H1 (cell line): ENCODE data around the gene RAD51B. TPM values are rescaled to one million over a fixed set of nuclear protein-coding genes. Genes with fewer than 3 reads are reported as not detected.

Experiments used
- CTCF ChIA-PET: fragments of 300-600 bp; sonication (Branson Sonifier 250); formaldehyde crosslinking; loops from one replicate; lab custom pipeline; 2021; ENCODE audit not compliant: partially characterized antibody; lab: Charles Lee
- POLR2A ChIA-PET: fragments of 300-600 bp; sonication (Branson Sonifier 250); formaldehyde crosslinking; loops from one replicate; lab custom pipeline; 2021; ENCODE audit warnings: inconsistent platforms; ENCODE audit not compliant: partially characterized antibody; lab: Charles Lee
- DNase-seq, 2 experiments: peaks; one replicate each; pipeline versions ENCODE4 v3.0.0 to v3.0.0-alpha.2; 2010 to 2022; ENCODE audit warnings: low spot score in 2 of 2, low read depth in 1 of 2, mixed read lengths in 1 of 2
- FAIRE-seq: peaks from 2 replicates; lab custom pipeline; 2011; peaks lifted over from hg19 to GRCh38; lab: Jason Lieb, UNC
- H2AFZ ChIP-seq: 2 replicates; pipeline ENCODE4 v1.8.1; 2012; ENCODE audit warnings: low read length, inconsistent platforms
- H2AK5ac ChIP-seq: 2 replicates; pipeline ENCODE4 v1.6.1; 2013; ENCODE audit warnings: low read depth, low read length
- H2BK120ac ChIP-seq: replicated peaks from 2 replicates; pipeline ENCODE3; 2013; ENCODE audit warnings: low read depth, low read length, inconsistent platforms
- H2BK12ac ChIP-seq: 2 replicates; pipeline ENCODE4 v1.6.1; 2013; ENCODE audit warnings: low read depth, low read length
- H2BK15ac ChIP-seq: 2 replicates; pipeline ENCODE4 v1.6.1; 2013; ENCODE audit warnings: low read length
- H2BK20ac ChIP-seq: 2 replicates; pipeline ENCODE4 v1.6.1; 2013; ENCODE audit warnings: low read length
- H2BK5ac ChIP-seq: 2 replicates; pipeline ENCODE4 v1.6.1; 2013; ENCODE audit warnings: low read depth, low read length
- H3K14ac ChIP-seq: 2 replicates; pipeline ENCODE4 v1.6.1; 2013; ENCODE audit warnings: inconsistent platforms; ENCODE audit not compliant: insufficient read length
- H3K18ac ChIP-seq: 2 replicates; pipeline ENCODE4 v1.6.1; 2013; ENCODE audit warnings: low read length; ENCODE audit errors: extremely low read depth
- H3K23ac ChIP-seq: 2 replicates; pipeline ENCODE4 v1.6.1; 2013; ENCODE audit warnings: inconsistent platforms; ENCODE audit not compliant: insufficient read length
- H3K23me2 ChIP-seq: 2 replicates; pipeline ENCODE4 v1.6.1; 2013; ENCODE audit warnings: low read depth, low read length
- H3K27ac ChIP-seq: 2 replicates; pipeline ENCODE4 v1.6.1; 2011; ENCODE audit warnings: low read depth, low read length, inconsistent platforms
- H3K27me3 ChIP-seq, 4 experiments: replicated peaks in 1 of 4; 1 replicate in 1 of 4; 2 replicates in 3 of 4; pipeline versions ENCODE4 v1.6.1 to v1.8.1; 2011 to 2013; ENCODE audit warnings: low read length in 3 of 4, mild to moderate bottlenecking in 3 of 4, inconsistent platforms in 2 of 4, mixed read lengths in 2 of 4, moderate library complexity in 1 of 4; ENCODE audit not compliant: control insufficient read depth in 3 of 4, insufficient read depth in 3 of 4; ENCODE audit errors: extremely low read depth in 1 of 4
- H3K36me3 ChIP-seq, 4 experiments: 2 replicates each; pipeline versions ENCODE4 v1.6.1 to v1.8.1; 2011 to 2013; ENCODE audit warnings: mild to moderate bottlenecking in 4 of 4, low read length in 3 of 4, moderate library complexity in 2 of 4, control low read depth in 1 of 4, inconsistent platforms in 1 of 4; ENCODE audit not compliant: insufficient read depth in 4 of 4, control insufficient read depth in 2 of 4
- H3K4ac ChIP-seq: replicated peaks from 2 replicates; pipeline ENCODE3; 2013; ENCODE audit warnings: low read length, low read depth, mixed read lengths, inconsistent platforms; ENCODE audit not compliant: insufficient read length
- H3K4me1 ChIP-seq, 4 experiments: replicated peaks in 1 of 4; 1 replicate in 1 of 4; 2 replicates in 3 of 4; pipeline versions ENCODE4 v1.6.1 to v1.8.1; 2011 to 2013; ENCODE audit warnings: low read length in 3 of 4, inconsistent platforms in 2 of 4, mixed read lengths in 1 of 4; ENCODE audit not compliant: insufficient read depth in 4 of 4, control insufficient read depth in 3 of 4
- H3K4me2 ChIP-seq, 2 experiments: 2 replicates each; pipeline versions ENCODE4 v1.6.1 to v1.8.1; 2011 to 2013; ENCODE audit warnings: low read depth in 2 of 2, low read length in 2 of 2, control low read depth in 1 of 2, inconsistent platforms in 1 of 2, mild to moderate bottlenecking in 1 of 2; ENCODE audit not compliant: insufficient read depth in 1 of 2
- H3K4me3 ChIP-seq, 4 experiments: fragments of 200-600, 300-600 bp in 1 of 4; sonication (generic), shearing (Covaris generic), sonication (Bioruptor Twin) in 1 of 4; 2 replicates each; pipeline versions ENCODE4 v1.5.1 to v1.8.1; 2011 to 2016; ENCODE audit warnings: low read length in 4 of 4, low read depth in 3 of 4, control low read depth in 2 of 4, inconsistent platforms in 2 of 4, mild to moderate bottlenecking in 2 of 4, mixed read lengths in 1 of 4, moderate library complexity in 1 of 4; ENCODE audit not compliant: insufficient read depth in 2 of 4; ENCODE audit errors: extremely low read depth in 1 of 4
- H3K56ac ChIP-seq: replicated peaks from 2 replicates; pipeline ENCODE3; 2013; ENCODE audit warnings: low read depth, mild to moderate bottlenecking, mixed read lengths, low read length, inconsistent platforms; ENCODE audit not compliant: insufficient read length
- H3K79me1 ChIP-seq: 2 replicates; pipeline ENCODE4 v1.6.1; 2013; ENCODE audit warnings: low read depth, low read length, control low read depth
- H3K79me2 ChIP-seq, 2 experiments: 2 replicates each; pipeline versions ENCODE4 v1.6.1 to v1.8.1; 2012 to 2013; ENCODE audit warnings: low read length in 2 of 2, mild to moderate bottlenecking in 2 of 2, inconsistent platforms in 1 of 2; ENCODE audit not compliant: insufficient read depth in 2 of 2, control insufficient read depth in 1 of 2
- H3K9ac ChIP-seq, 4 experiments: replicated peaks in 1 of 4; 1 replicate in 1 of 4; 2 replicates in 3 of 4; pipeline versions ENCODE4 v1.6.1 to v1.8.1; 2011 to 2013; ENCODE audit warnings: low read depth in 3 of 4, low read length in 3 of 4, control low read depth in 2 of 4, mild to moderate bottlenecking in 2 of 4, moderate library complexity in 2 of 4, inconsistent platforms in 1 of 4; ENCODE audit errors: extremely low read depth in 1 of 4
- H3K9me3 ChIP-seq, 2 experiments: 2 replicates each; pipeline versions ENCODE4 v1.6.1 to v1.8.1; 2012 to 2013; ENCODE audit warnings: mild to moderate bottlenecking in 2 of 2, moderate library complexity in 2 of 2, control low read depth in 1 of 2, inconsistent platforms in 1 of 2, low read depth in 1 of 2, low read length in 1 of 2, mixed read lengths in 1 of 2; ENCODE audit not compliant: insufficient read depth in 2 of 2
- H4K20me1 ChIP-seq, 2 experiments: replicated peaks in 1 of 2; 2 replicates each; pipeline versions ENCODE3 to v1.8.1; 2011 to 2013; ENCODE audit warnings: inconsistent platforms in 2 of 2, low read length in 2 of 2, mild to moderate bottlenecking in 1 of 2; ENCODE audit not compliant: insufficient read depth in 2 of 2, control insufficient read depth in 1 of 2
- H4K5ac ChIP-seq: 2 replicates; pipeline ENCODE4 v1.6.1; 2013; ENCODE audit warnings: low read length, low read depth, mixed read lengths, inconsistent platforms; ENCODE audit not compliant: insufficient read length
- H4K8ac ChIP-seq: 2 replicates; pipeline ENCODE4 v1.8.0; 2013; ENCODE audit warnings: mild to moderate bottlenecking, moderate library complexity, low read length, inconsistent platforms; ENCODE audit not compliant: insufficient read depth; ENCODE audit errors: extremely low read depth
- H4K91ac ChIP-seq: replicated peaks from 2 replicates; pipeline ENCODE3; 2013; ENCODE audit warnings: low read length, mixed read lengths, inconsistent platforms; ENCODE audit not compliant: insufficient read length
- CHD1 ChIP-seq: IDR thresholded peaks from 2 replicates; pipeline ENCODE4 v1.6.1; 2012; ENCODE audit warnings: low read depth, low read length, improper control_type of control experiment
- EP300 ChIP-seq, 2 experiments: IDR thresholded peaks; 1 replicate in 1 of 2; 2 replicates in 1 of 2; pipeline ENCODE4 v1.6.1; 2011 to 2012; ENCODE audit warnings: low read depth in 2 of 2, low read length in 2 of 2, mild to moderate bottlenecking in 2 of 2, borderline replicate concordance in 1 of 2, inconsistent platforms in 1 of 2, moderate library complexity in 1 of 2
- FOSL1 ChIP-seq: IDR thresholded peaks from 2 replicates; pipeline ENCODE4 v1.6.1; 2011; ENCODE audit warnings: mild to moderate bottlenecking, low read depth, low read length, moderate library complexity; ENCODE audit not compliant: insufficient read depth
- GTF2F1 ChIP-seq: IDR thresholded peaks from 2 replicates; pipeline ENCODE4 v1.6.1; 2012; ENCODE audit warnings: low read depth, low read length, improper control_type of control experiment, borderline replicate concordance
- RXRA ChIP-seq: IDR thresholded peaks from 2 replicates; pipeline ENCODE4 v1.6.1; 2011; ENCODE audit warnings: low read depth, mild to moderate bottlenecking, low read length, moderate library complexity; ENCODE audit not compliant: insufficient read depth
- SP2 ChIP-seq: IDR thresholded peaks from 2 replicates; pipeline ENCODE4 v1.6.1; 2012; ENCODE audit warnings: mild to moderate bottlenecking, low read length, inconsistent platforms
- SP4 ChIP-seq: IDR thresholded peaks from 2 replicates; pipeline ENCODE4 v1.6.1; 2012; ENCODE audit warnings: low read length, inconsistent platforms
- TAF7 ChIP-seq: optimal IDR thresholded peaks from 2 replicates; pipeline ENCODE3; 2011; ENCODE audit warnings: low read depth, mild to moderate bottlenecking, inconsistent platforms, low read length, moderate library complexity, borderline replicate concordance
- YY1 ChIP-seq: IDR thresholded peaks from 2 replicates; pipeline ENCODE4 v1.6.1; 2011; ENCODE audit warnings: low read depth, mild to moderate bottlenecking, low read length
- WGBS, 2 experiments: shearing (Covaris generic) in 1 of 2; methylation state at CpG; one replicate each; pipeline versions ENCODE4 v1.1.6 to v1.1.7; 2013 to 2015; ENCODE audit warnings: low lambda C conversion rate in 2 of 2, mixed read lengths in 2 of 2, inconsistent platforms in 1 of 2, low coverage in 1 of 2, missing lambda C conversion rate in 1 of 2; ENCODE audit not compliant: insufficient replicate concordance in 2 of 2, insufficient coverage in 1 of 2, insufficient read length in 1 of 2; ENCODE audit errors: extremely low coverage in 1 of 2, missing lambda C conversion rate in 1 of 2; 5-methylcytosine and 5-hydroxymethylcytosine counted together
- polyA plus RNA-seq, 7 experiments: library from polyadenylated mRNA; depleted of rRNA in 3 of 7; stranded (reverse) in 5 of 7; unstranded in 2 of 7; fragments of >200 nt in 5 of 7; fragments of 200-250 nt in 2 of 7; gene quantifications; 1 replicate in 5 of 7; 2 replicates in 1 of 7; 4 replicates in 1 of 7; pipeline versions ENCODE4 v1.2.1 to v1.2.3, GENCODE V29; 2011 to 2013; ENCODE audit warnings: missing spikeins in 2 of 7, mixed read lengths in 2 of 7
- total RNA-seq: library from RNA; stranded (reverse); fragmentation: NEBNext Ultra II Directional; extraction: Animal tissue kit (Norgen Biotek cat#: 25700); gene quantifications from 2 replicates; pipeline ENCODE4 v1.2.1, GENCODE V29; 2021

RAD51B gene
- total and polyA plus RNA-seq, 2 of the 8 experiments (the other 6 are each of a cell fraction or from before 2014, with no cell fraction given) = 3.9 to 14.9 TPM

GRCh38 chr14:68417009-68417650, 597.6 kb downstream of the RAD51B start:
- H3K4ac ChIP-seq = no peak overlapping the region
- no peak for DNase-seq
- no peak overlapping the region for H2BK12ac ChIP-seq
- no peak overlapping the region for H2BK20ac ChIP-seq
- TF ChIP-seq EP300 (IDR thresholded peaks at IDR 0.05; ENCODE audit: borderline replicate concordance in 1 of 2, low read depth in 2 of 2, low read length in 2 of 2) (no peak), GTF2F1 (no peak), SP4 (no peak), CHD1 (no peak), TAF7 (no peak), FOSL1 (no peak), SP2 (no peak), RXRA (no peak), YY1 (no peak)
- 93% methylated on average over 5 of the region's 5 CpGs; no CpG with 5 or more reads in 1 of the 2 experiments for WGBS, 2 experiments
- no peaks in the 10 kb centered on the region for H3K36me3 ChIP-seq
- H4K5ac ChIP-seq = no peak overlapping the region
- no peaks in the 10 kb centered on the region for H3K79me2 ChIP-seq
- no peak overlapping the region for H3K4me3 ChIP-seq
- no peak overlapping the region for H3K9ac ChIP-seq
- no peak overlapping the region for H3K4me2 ChIP-seq
- no peak overlapping the region for H3K27ac ChIP-seq
- H2BK120ac ChIP-seq = no peak overlapping the region
- no peak overlapping the region for H4K91ac ChIP-seq
- no peaks in the 10 kb centered on the region for H4K20me1 ChIP-seq
- H3K56ac ChIP-seq = no peak overlapping the region
- H2BK5ac ChIP-seq = no peak overlapping the region
- H4K8ac ChIP-seq = no peak overlapping the region
- no peak overlapping the region for H3K14ac ChIP-seq
- no peak overlapping the region for H2BK15ac ChIP-seq
- H3K23me2 ChIP-seq = no peaks in the 10 kb centered on the region
- H3K23ac ChIP-seq = no peak overlapping the region
- no peaks in the 10 kb centered on the region; a peak in 1 of 7 replicates for H3K27me3 ChIP-seq
- H2AFZ ChIP-seq = no peak overlapping the region
- H3K79me1 ChIP-seq = no peaks in the 10 kb centered on the region
- no peak overlapping the region for H3K18ac ChIP-seq
- ChIA-PET POLR2A (interaction anchor here (2.6 kb wide), 1 partner anchor 376 kb away, joined by 6 read pairs; the partner anchor contains the start of gene ZFP36L1), CTCF (interaction anchor here (0.5 to 1.0 kb wide), 4 partner anchors 10 to 483 kb away, joined by 3 read pairs; no protein-coding TSS in a partner anchor)
- no peak for FAIRE-seq
- H3K4me1 ChIP-seq = peaks cover 0 to 4% (median 0%) of the 10 kb centered on the region in 4 experiments; a peak in 1 of 7 replicates
- H2AK5ac ChIP-seq = no peak overlapping the region
- no peaks in the 10 kb centered on the region for H3K9me3 ChIP-seq
